ENCODE measurements around the gene C5orf15.

C5orf15 gene

DNA sequence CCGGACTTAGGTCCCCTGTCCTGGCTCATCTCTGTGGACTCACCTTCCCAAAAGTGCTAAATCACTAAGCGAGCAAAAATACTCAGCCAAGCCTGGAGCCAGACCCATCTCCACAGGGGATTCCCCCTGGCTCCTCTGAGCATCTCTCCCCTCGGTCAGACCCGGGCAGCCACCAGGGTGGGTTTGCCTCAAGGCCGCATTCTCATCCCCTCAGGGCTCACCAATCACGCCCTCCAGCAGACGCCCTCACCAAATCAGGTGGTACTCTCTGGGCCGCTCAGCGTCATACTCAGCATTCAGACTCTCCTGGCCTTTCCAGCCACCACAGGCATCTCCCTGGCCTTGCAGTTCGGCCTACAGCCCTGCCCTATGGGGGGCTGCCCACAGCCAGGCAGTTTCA lies 49.7 kb downstream of the C5orf15 start:
- no peak overlapping the region for H3K4me3 Mint-ChIP-seq
- H3K4me1 Mint-ChIP-seq (ENCODE audit: low read depth) = peaks cover 26% of the 10 kb centered on the region
- H3K27ac Mint-ChIP-seq = no peak overlapping the region
- no peaks in the 10 kb centered on the region for H3K27me3 Mint-ChIP-seq
- no peaks in the 10 kb centered on the region for H3K36me3 Mint-ChIP-seq (ENCODE audit: low read depth)
- no peaks in the 10 kb centered on the region for H3K9me3 Mint-ChIP-seq
- no peak for DNase-seq

DNA sequence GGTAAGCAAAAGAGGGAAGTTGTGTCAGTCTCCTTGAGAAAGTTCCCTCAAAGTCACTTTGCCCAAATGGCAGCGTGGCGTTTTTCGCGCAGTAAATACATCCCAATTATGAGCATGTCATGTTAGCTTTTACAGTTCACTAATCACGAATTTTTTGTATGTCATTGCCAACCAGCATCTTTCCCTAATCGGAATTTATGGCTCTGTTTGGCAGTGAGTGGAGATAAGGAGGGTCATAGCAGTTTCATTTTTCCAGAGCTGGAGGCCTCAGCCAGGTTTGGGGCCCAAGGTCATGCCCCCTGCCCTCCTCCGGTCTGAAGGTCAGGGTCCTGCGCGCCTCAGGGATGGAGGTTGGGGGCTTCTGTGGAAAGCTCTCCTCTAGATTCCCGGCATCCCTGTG lies 50.1 kb downstream of the C5orf15 start:
- no peak overlapping the region for H3K4me3 Mint-ChIP-seq
- DNase-seq = no peak
- no peaks in the 10 kb centered on the region for H3K9me3 Mint-ChIP-seq
- H3K4me1 Mint-ChIP-seq (ENCODE audit: low read depth) = peaks cover 26% of the 10 kb centered on the region
- no peaks in the 10 kb centered on the region for H3K36me3 Mint-ChIP-seq (ENCODE audit: low read depth)
- no peaks in the 10 kb centered on the region for H3K27me3 Mint-ChIP-seq
- H3K27ac Mint-ChIP-seq = no peak overlapping the region

DNA sequence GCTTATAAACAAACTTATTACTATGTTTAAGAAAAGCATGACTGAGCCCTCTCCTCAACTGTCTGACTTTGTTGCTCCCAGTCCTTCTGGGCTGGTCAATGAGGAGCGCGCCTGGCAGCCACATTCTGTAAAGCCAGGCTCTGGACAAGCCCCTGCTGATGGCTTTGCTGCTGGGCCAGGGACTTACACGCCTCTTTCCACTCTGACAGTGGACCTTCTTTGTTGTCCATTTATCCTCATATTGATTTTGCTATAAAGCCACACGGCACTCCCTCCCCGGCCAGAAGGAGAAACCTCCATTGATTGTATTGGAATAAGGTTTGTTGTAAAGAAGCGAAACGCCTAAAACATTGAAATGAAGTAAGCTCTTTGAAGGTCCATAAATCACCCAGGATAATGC lies 50.6 kb downstream of the C5orf15 start:
- Mint-ChIP-seq H3K4me3 (no peak overlapping the region), H3K4me1 (ENCODE audit: low read depth) (peaks cover 26% of the 10 kb centered on the region), H3K27ac (no peak overlapping the region), H3K9me3 (no peaks in the 10 kb centered on the region), H3K27me3 (no peaks in the 10 kb centered on the region), H3K36me3 (ENCODE audit: low read depth) (no peaks in the 10 kb centered on the region)
- no peak for DNase-seq

DNA sequence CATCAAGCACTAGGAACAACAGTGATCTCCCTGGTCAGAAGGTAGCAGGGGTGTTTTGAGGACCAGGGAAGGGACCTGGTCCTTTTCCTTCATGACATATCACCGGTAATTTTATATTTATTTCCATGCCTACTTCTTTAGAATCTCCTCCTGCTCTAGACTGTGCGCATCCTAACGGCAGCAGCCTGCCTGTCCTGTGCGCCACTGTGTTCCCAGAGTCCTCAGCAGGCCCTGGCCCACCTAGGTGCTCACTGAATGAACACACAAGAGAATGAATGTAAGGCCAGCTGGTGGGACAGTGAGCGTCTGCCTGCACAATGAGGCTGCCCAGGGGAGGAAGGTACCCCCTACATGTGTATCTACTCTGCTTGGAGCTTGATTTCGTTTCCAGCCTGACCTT lies 51.5 kb downstream of the C5orf15 start:
- Mint-ChIP-seq H3K4me3 (no peak overlapping the region), H3K27me3 (no peaks in the 10 kb centered on the region), H3K36me3 (ENCODE audit: low read depth) (no peaks in the 10 kb centered on the region), H3K9me3 (no peaks in the 10 kb centered on the region), H3K4me1 (ENCODE audit: low read depth) (peaks cover 26% of the 10 kb centered on the region), H3K27ac (no peak overlapping the region)
- no peak for DNase-seq

DNA sequence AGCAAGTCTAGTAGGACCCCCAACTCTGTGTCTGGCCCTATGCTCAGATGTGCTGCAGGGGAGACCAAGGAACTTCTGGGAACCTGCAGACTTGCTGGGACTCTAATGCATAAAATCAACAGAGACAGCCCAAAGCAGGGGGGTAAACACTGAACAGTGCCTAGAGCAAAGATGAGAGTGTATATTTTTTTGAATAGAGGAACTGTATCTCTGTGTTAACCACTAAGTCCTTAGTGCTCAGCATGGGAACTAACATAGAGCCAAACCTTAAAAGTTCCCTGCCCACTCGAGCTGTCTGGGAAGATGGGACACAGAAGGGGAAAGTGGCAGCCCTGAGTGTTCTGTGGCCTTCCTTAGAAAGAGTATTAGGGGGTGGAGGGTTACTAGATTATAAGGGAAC lies 51.9 kb downstream of the C5orf15 start:
- Mint-ChIP-seq H3K4me3 (no peak overlapping the region), H3K36me3 (ENCODE audit: low read depth) (no peaks in the 10 kb centered on the region), H3K9me3 (no peaks in the 10 kb centered on the region), H3K27me3 (no peaks in the 10 kb centered on the region), H3K27ac (no peak overlapping the region), H3K4me1 (ENCODE audit: low read depth) (peaks cover 26% of the 10 kb centered on the region)
- DNase-seq = no peak

DNA sequence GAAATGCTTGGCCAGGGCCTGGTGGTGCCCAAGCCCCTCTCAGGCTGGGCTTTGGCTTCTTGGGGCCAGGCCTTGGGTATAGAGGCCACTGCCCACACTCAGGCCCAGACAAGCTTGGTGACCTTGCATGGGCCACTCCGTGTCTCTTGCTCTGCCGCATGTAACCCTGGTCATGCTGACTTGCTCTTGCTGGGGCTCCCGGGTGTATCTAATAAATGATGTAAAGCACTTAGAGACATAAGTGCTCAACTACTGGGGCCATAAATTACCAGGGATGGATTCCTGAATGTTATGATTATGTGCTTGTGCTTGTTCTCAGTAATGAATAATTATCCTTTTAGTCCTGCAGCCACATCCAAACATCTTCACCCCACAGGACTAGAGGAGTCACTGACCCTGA lies 54.0 kb downstream of the C5orf15 start:
- H3K4me1 Mint-ChIP-seq (ENCODE audit: low read depth) = peaks cover 10% of the 10 kb centered on the region
- H3K27me3 Mint-ChIP-seq = no peaks in the 10 kb centered on the region
- H3K27ac Mint-ChIP-seq = no peak overlapping the region
- no peak for DNase-seq
- H3K36me3 Mint-ChIP-seq (ENCODE audit: low read depth) = no peaks in the 10 kb centered on the region
- no peak overlapping the region for H3K4me3 Mint-ChIP-seq
- no peaks in the 10 kb centered on the region for H3K9me3 Mint-ChIP-seq

DNA sequence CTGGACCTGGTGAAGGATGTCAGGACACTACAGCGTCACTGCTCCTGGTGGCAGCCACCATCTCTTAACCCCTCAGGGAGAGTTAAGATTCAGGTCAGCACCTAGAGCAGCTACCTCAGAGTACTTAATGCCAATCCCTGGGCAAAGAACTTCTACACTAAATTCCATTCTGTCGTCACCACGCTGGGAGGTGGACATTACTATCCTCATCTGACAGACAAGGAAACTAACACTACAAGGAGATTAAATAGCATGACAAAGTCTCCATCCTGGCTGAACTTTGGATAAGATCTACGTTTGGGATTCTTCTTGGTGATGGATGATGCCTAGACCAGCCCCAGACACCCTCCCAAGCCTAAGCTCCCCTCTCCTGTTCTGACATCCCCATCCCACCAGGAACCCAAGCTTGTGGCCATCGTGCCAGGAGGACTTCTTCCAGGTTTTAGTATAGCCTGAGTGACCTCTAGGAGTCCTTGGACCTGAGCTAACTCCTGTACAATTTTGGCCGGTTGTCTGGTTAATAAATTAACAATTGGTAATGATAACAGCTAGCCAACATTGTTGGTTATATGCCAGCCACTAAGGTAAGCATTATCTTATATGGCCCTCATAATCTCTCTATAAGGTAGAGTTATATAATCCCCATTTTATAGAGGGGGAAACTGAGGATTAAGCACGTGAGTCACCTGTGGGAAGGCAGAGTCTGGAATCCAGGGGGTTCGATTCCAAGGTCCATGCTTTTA lies 54.8 kb downstream of the C5orf15 start:
- Mint-ChIP-seq H3K9me3 (no peaks in the 10 kb centered on the region), H3K27me3 (no peaks in the 10 kb centered on the region), H3K27ac (no peak overlapping the region), H3K4me3 (no peak overlapping the region), H3K4me1 (ENCODE audit: low read depth) (peaks cover 2% of the 10 kb centered on the region), H3K36me3 (ENCODE audit: low read depth) (no peaks in the 10 kb centered on the region)
- no peak for DNase-seq

DNA sequence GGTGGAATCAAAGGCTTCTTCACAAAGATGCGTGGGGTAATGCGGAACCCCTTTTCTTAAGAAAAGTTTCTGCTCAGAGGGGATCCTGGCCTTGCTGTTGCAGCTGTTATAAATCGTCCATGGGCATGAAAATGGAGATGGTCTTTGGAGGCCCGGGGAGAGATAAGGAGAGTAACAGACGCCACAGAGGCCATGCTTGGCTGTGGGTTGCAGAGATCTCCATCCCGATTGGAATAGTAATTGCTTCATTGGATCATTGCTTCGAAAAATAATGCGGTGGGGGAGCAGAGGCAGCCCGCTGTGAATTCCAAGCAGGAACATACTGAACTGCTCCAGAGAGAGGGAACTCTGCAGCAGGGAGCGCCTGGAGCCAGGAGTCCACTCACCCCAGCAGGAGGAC lies 55.5 kb downstream of the C5orf15 start:
- H3K36me3 Mint-ChIP-seq (ENCODE audit: low read depth) = no peaks in the 10 kb centered on the region
- no peaks in the 10 kb centered on the region for H3K9me3 Mint-ChIP-seq
- H3K4me3 Mint-ChIP-seq = no peak overlapping the region
- no peaks in the 10 kb centered on the region for H3K4me1 Mint-ChIP-seq (ENCODE audit: low read depth)
- no peak overlapping the region for H3K27ac Mint-ChIP-seq
- no peak for DNase-seq
- no peaks in the 10 kb centered on the region for H3K27me3 Mint-ChIP-seq

DNA sequence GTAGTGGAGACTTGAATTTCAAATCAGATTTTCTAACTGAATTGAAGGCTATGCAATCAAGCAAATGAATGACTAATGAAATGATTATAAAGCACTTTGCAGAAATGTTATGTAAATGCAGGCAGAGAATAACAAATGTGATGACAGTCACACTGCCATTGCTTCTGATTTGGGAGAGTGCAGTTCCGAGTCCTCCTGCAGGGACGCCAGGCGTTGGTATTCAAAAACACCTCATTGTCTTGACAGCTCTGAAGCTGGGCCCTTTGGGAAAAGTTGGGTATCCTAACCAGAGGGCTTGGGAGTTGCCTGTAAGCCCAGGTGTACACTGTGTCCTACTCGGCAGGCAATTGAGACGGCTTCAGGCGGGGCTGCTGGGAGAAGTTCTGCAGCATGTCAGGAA lies 57.9 kb downstream of the C5orf15 start:
- no peaks in the 10 kb centered on the region for H3K4me1 Mint-ChIP-seq (ENCODE audit: low read depth)
- no peak overlapping the region for H3K4me3 Mint-ChIP-seq
- H3K27me3 Mint-ChIP-seq = no peaks in the 10 kb centered on the region
- DNase-seq = no peak
- H3K36me3 Mint-ChIP-seq (ENCODE audit: low read depth) = no peaks in the 10 kb centered on the region
- H3K27ac Mint-ChIP-seq = no peak overlapping the region
- H3K9me3 Mint-ChIP-seq = no peaks in the 10 kb centered on the region

DNA sequence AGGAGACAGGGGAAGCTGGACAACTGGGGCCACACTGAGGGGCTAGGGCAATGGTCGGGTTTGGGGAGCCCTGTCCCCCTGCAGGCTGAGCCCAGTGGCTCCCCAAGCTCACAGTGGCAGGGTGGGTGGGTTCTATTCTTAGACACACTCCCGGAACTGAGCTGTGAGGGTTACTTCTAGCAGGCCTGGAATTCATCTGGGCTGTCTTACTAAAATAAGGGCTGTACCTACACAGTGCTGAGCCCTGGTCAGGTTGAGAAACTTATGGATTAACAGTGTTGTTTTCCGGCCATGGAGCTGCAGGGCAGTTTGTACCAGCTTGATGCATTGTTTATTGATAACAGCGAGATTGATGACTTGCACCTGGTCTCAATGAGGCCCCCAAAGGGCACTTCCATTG lies 58.8 kb downstream of the C5orf15 start:
- no peaks in the 10 kb centered on the region for H3K27me3 Mint-ChIP-seq
- H3K4me3 Mint-ChIP-seq = no peak overlapping the region
- DNase-seq = no peak
- H3K4me1 Mint-ChIP-seq (ENCODE audit: low read depth) = no peaks in the 10 kb centered on the region
- H3K27ac Mint-ChIP-seq = no peak overlapping the region
- no peaks in the 10 kb centered on the region for H3K9me3 Mint-ChIP-seq
- H3K36me3 Mint-ChIP-seq (ENCODE audit: low read depth) = no peaks in the 10 kb centered on the region

DNA sequence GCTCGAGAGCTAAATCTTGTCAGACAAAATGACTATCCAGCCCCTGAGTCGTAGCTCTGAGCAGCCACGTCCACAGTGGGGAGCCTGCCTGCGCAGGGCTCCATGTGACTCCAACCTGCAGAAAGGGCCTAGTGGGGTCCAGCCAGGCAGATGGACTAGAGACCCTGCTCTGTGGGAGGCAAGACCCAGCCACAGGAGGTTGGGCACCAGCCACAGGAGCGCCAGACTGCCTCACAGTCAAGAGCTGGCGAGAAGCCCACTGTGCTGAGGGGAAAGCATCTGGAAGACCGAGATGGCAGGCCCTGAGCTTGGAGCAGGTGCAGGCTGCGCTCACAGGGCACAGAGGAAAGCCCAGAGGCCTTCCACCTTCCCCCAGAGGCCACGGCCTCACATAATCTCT lies 61.4 kb downstream of the C5orf15 start:
- DNase-seq = no peak
- Mint-ChIP-seq H3K4me1 (ENCODE audit: low read depth) (no peaks in the 10 kb centered on the region), H3K4me3 (no peak overlapping the region), H3K9me3 (no peaks in the 10 kb centered on the region), H3K27me3 (no peaks in the 10 kb centered on the region), H3K36me3 (ENCODE audit: low read depth) (no peaks in the 10 kb centered on the region), H3K27ac (no peak overlapping the region)

DNA sequence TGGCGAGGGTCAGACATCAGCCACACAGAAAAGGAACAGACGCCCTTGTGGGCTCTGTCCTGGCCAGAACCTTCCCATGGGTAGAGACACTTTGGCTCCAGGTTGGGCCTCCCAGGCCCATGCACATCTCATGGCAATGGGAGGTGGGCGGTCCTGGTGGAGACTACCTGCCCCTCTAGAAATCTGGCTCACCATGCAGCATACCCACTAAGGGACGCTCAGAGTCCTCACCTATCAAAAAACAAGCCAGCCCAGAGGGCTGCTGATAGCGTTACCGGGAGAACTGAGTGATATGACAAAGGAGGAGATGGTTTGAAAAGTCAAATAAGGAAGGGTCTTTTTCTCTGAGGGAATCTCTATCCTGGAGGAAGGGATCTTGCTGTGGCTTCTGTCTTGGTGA lies 62.1 kb downstream of the C5orf15 start:
- Mint-ChIP-seq H3K9me3 (no peaks in the 10 kb centered on the region), H3K4me3 (no peak overlapping the region)

More for the DNA sequence above, 62.1 kb downstream of the C5orf15 start:
- Mint-ChIP-seq H3K27ac (no peak overlapping the region), H3K4me1 (ENCODE audit: low read depth) (no peaks in the 10 kb centered on the region), H3K27me3 (no peaks in the 10 kb centered on the region), H3K36me3 (ENCODE audit: low read depth) (no peaks in the 10 kb centered on the region)
- DNase-seq = no peak

All from activated T-cell treated with anti-CD3 and anti-CD28 coated beads, Interleukin-2, amount 50 U/mL, for 24 hours (primary cell).